Endothelial cell of umbilical vein (primary cell): ENCODE measurements around the gene FOXO6. TPM values are rescaled to one million over a fixed set of nuclear protein-coding genes. Genes with fewer than 3 reads are reported as not detected.

ENCODE experiments used
- BruUV-seq: library from RNA; stranded (reverse); fragments of 400-500 nt; replicated peaks from 2 replicates; lab custom pipeline; 2021; lab: Mats Ljungman, UMichigan
- CTCF ChIA-PET: fragments of 300-600, 350-600 bp; sonication (Branson Sonifier 250); formaldehyde crosslinking; loops from one replicate; lab custom pipeline; 2021; ENCODE audit warnings: antibody characterized with exemption, inconsistent platforms; lab: Charles Lee
- POLR2A ChIA-PET: fragments of 300-600, 350-600 bp; sonication (Branson Sonifier 250); formaldehyde crosslinking; loops from one replicate; lab custom pipeline; 2021; ENCODE audit warnings: antibody characterized with exemption, inconsistent platforms; lab: Charles Lee
- DNase-seq: peaks from one replicate; pipeline ENCODE4 v3.0.0-alpha.2; 2011; ENCODE audit warnings: low read depth, low spot score
- FAIRE-seq: peaks from 2 replicates; lab custom pipeline; 2011; peaks lifted over from hg19 to GRCh38; lab: Jason Lieb, UNC
- H2AFZ ChIP-seq: 2 replicates; pipeline ENCODE4 v1.6.0; 2012; ENCODE audit warnings: low read depth, low read length, control low read depth, inconsistent platforms
- H3K27ac ChIP-seq: 2 replicates; pipeline ENCODE4 v1.5.1; 2011; ENCODE audit warnings: low read depth, mild to moderate bottlenecking, control low read depth, low read length, moderate library complexity; ENCODE audit not compliant: insufficient read depth
- H3K27me3 ChIP-seq, 2 experiments: 2 replicates each; pipeline versions ENCODE4 v1.6.0 to v1.6.1; 2011; ENCODE audit warnings: low read length in 2 of 2, mixed read lengths in 1 of 2; ENCODE audit not compliant: control insufficient read depth in 2 of 2, insufficient read depth in 2 of 2
- H3K36me3 ChIP-seq, 2 experiments: 2 replicates in 1 of 2; 3 replicates in 1 of 2; pipeline ENCODE4 v1.5.1; 2011; ENCODE audit warnings: low read length in 2 of 2, mild to moderate bottlenecking in 1 of 2, moderate library complexity in 1 of 2; ENCODE audit not compliant: control insufficient read depth in 2 of 2, insufficient read depth in 2 of 2; ENCODE audit errors: extremely low read depth in 1 of 2
- H3K4me1 ChIP-seq: 3 replicates; pipeline ENCODE4 v1.5.1; 2011; ENCODE audit warnings: mild to moderate bottlenecking, low read length; ENCODE audit not compliant: control insufficient read depth, insufficient read depth; ENCODE audit errors: extremely low read depth
- H3K4me2 ChIP-seq: 2 replicates; pipeline ENCODE4 v1.6.1; 2011; ENCODE audit warnings: low read length, control low read depth, mixed read lengths; ENCODE audit not compliant: insufficient read depth
- H3K4me3 ChIP-seq, 3 experiments: fragments of 200-600 bp in 1 of 3; sonication (generic), shearing (Covaris generic) in 1 of 3; replicated peaks in 1 of 3; 2 replicates each; pipeline ENCODE4 v1.5.1; 2011 to 2016; ENCODE audit warnings: control low read depth in 3 of 3, low read length in 3 of 3, mild to moderate bottlenecking in 2 of 3, inconsistent platforms in 1 of 3, low read depth in 1 of 3, moderate library complexity in 1 of 3; ENCODE audit not compliant: insufficient read depth in 1 of 3
- H3K79me2 ChIP-seq: 2 replicates; pipeline ENCODE4 v1.6.0; 2012; ENCODE audit warnings: low read length, inconsistent platforms; ENCODE audit not compliant: control insufficient read depth, insufficient read depth
- H3K9ac ChIP-seq: replicated peaks from 2 replicates; pipeline ENCODE3; 2011; ENCODE audit warnings: low read length, control low read depth; ENCODE audit not compliant: insufficient read depth; ENCODE audit errors: extremely low read depth
- H3K9me1 ChIP-seq: replicated peaks from 3 replicates; pipeline ENCODE4 v1.6.0; 2011; ENCODE audit warnings: mild to moderate bottlenecking, low read length; ENCODE audit not compliant: control insufficient read depth, insufficient read depth; ENCODE audit errors: extremely low read depth
- H3K9me3 ChIP-seq: replicated peaks from 2 replicates; pipeline ENCODE4 v1.5.1; 2012; ENCODE audit warnings: low read length, inconsistent platforms; ENCODE audit not compliant: control insufficient read depth, insufficient read depth
- H4K20me1 ChIP-seq: replicated peaks from 2 replicates; pipeline ENCODE3; 2011; ENCODE audit warnings: mild to moderate bottlenecking, low read length; ENCODE audit not compliant: control insufficient read depth, insufficient read depth; ENCODE audit errors: extremely low read depth
- CTCF ChIP-seq, 2 donors: IDR thresholded peaks; 1 replicate in 1 of 2; 2 replicates in 1 of 2; pipeline ENCODE4 v1.5.1; 2011; ENCODE audit warnings: low read length in 2 of 2, mild to moderate bottlenecking in 2 of 2, moderate library complexity in 2 of 2, control low read depth in 1 of 2, inconsistent platforms in 1 of 2, low read depth in 1 of 2; ENCODE audit not compliant: insufficient read depth in 1 of 2; ENCODE audit errors: extremely low read depth in 1 of 2
- EZH2 ChIP-seq: IDR thresholded peaks from 2 replicates; pipeline ENCODE4 v1.6.1; 2012; ENCODE audit warnings: borderline replicate concordance, low read depth, mild to moderate bottlenecking, moderate library complexity, low read length, inconsistent platforms; ENCODE audit not compliant: severe bottlenecking
- FOS ChIP-seq: IDR thresholded peaks from 2 replicates; pipeline ENCODE4 v1.6.1; 2011; ENCODE audit warnings: mild to moderate bottlenecking, low read length, moderate library complexity, borderline replicate concordance; ENCODE audit not compliant: insufficient read depth
- GATA2 ChIP-seq: IDR thresholded peaks from 2 replicates; pipeline ENCODE4 v1.7.0; 2011; ENCODE audit warnings: low read depth, mild to moderate bottlenecking, moderate library complexity, mixed read lengths, low read length; ENCODE audit not compliant: insufficient read length, insufficient read depth
- JUN ChIP-seq: IDR thresholded peaks from 2 replicates; pipeline ENCODE4 v1.6.1; 2011; ENCODE audit warnings: borderline replicate concordance, low read depth; ENCODE audit not compliant: insufficient read length, insufficient read depth
- MYC ChIP-seq: IDR thresholded peaks from one replicate; pipeline ENCODE4 v1.6.1; 2011; ENCODE audit warnings: mild to moderate bottlenecking, low read depth, low read length
- POLR2A ChIP-seq: IDR thresholded peaks from 2 replicates; pipeline ENCODE4 v1.6.1; 2012; ENCODE audit warnings: low read depth, mild to moderate bottlenecking, control low read depth, low read length
- POLR2AphosphoS5 ChIP-seq: IDR thresholded peaks from 2 replicates; pipeline ENCODE4 v1.6.1; 2012; ENCODE audit warnings: low read depth, mild to moderate bottlenecking, control low read depth, low read length, moderate library complexity; ENCODE audit not compliant: insufficient read depth
- dilution Hi-C: fragments of 300-500 bp; cut with MboI; formaldehyde crosslinking; loops from one replicate; pipeline ENCODE4 v1.15.0; 2019; ENCODE audit warnings: low sequenced_read_pairs; ENCODE audit not compliant: extremely low pct_ligation_motif_present
- intact Hi-C: fragments of 100-400 bp; cut with micrococcal nuclease; formaldehyde crosslinking; loops from one replicate; pipeline ENCODE4 v1.10.0; 2022
- polyA plus RNA-seq, 4 experiments: library from polyadenylated mRNA; depleted of rRNA in 3 of 4; stranded (reverse) in 3 of 4; unstranded in 1 of 4; fragments of >200 nt; gene quantifications; 2 replicates each; pipeline versions ENCODE4 v1.2.1 to v1.2.3, GENCODE V29; 2011 to 2012; ENCODE audit warnings: missing spikeins in 1 of 4
- total RNA-seq: library from RNA; stranded (reverse); gene quantifications from 2 replicates; pipeline ENCODE4 v1.2.3, GENCODE V29; 2021
- TF ChIP-seq, protein P1 (sequence below): IDR thresholded peaks from 2 replicates; pipeline ENCODE4 v1.6.1; 2011; ENCODE audit not compliant: insufficient read depth, insufficient read length

The FOXO6 gene
- total and polyA plus RNA-seq, 2 donors (not counting 3 experiments of a cell fraction or from before 2014, with no cell fraction given), result 0.04 to 0.38 TPM

DNA sequence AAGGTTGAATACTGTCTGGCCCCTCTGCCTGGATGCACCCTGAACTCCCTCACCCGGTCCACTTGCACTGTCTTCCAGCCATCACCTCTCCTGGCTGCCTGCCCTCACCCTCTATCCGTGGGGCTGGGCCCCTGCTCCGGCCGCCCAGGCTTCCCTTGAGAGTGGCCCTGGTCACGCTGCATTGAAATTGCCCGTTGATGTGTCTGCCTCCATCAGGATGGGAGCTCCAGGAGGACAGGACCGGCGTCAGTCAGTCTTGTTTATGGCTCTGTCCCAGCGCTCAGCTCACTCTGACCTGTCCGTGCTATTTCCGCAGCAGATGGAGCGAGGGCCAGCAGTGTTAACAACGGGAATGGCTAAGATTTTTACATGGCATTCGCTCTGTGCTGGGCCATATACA, 34.9 kb downstream of the FOXO6 start:
- Histone ChIP-seq H3K79me2 (no peaks in the 10 kb centered on the region), H4K20me1 (no peaks in the 10 kb centered on the region), H3K9me3 (no peaks in the 10 kb centered on the region), H3K4me2 (no peak overlapping the region), H3K27ac (no peak overlapping the region), H2AFZ (no peak overlapping the region), H3K4me3 (no peak overlapping the region), H3K4me1 (no peaks in the 10 kb centered on the region), H3K36me3 (no peaks in the 10 kb centered on the region), H3K9me1 (no peaks in the 10 kb centered on the region), H3K9ac (no peak overlapping the region), H3K27me3 (peaks cover 0 to 2% of the 10 kb centered on the region in 2 experiments)
- ChIA-PET POLR2A (no interaction called here), CTCF (interaction anchor here (1.3 kb wide), 1 partner anchor 11 kb away, joined by 3 read pairs; no protein-coding TSS in a partner anchor)
- TF ChIP-seq CTCF (IDR thresholded peaks at IDR 0.05; ENCODE audit: extremely low read depth in 1 of 2, insufficient read depth in 1 of 2, low read depth in 1 of 2, low read length in 2 of 2) (no peak), JUN (no peak), MYC (no peak), EZH2 (no peak), POLR2AphosphoS5 (no peak), FOS (no peak), POLR2A (no peak), GATA2 (no peak)
- TF ChIP-seq, protein P1, sequence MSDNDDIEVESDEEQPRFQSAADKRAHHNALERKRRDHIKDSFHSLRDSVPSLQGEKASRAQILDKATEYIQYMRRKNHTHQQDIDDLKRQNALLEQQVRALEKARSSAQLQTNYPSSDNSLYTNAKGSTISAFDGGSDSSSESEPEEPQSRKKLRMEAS, result no peak
- no peak for DNase-seq
- FAIRE-seq, result no peak
- dilution Hi-C loops (no loop called here), intact Hi-C loops (no loop called here)
- no TSS peak for BruUV-seq
